Memory B cell (primary cell): ENCODE results near the gene EYA2.

Source experiments
- ATAC-seq: fragments of 150-1000 bp; cut with Tn5 transposase; 2 replicates; pipeline ENCODE4 v1.10.0; 2021; ENCODE audit warnings: low read depth, mild to moderate bottlenecking, moderate library complexity
- DNase-seq, 2 donors: peaks; one replicate each; pipeline ENCODE4 v3.0.0; 2022; ENCODE audit warnings: low spot score in 2 of 2
- H3K27ac Mint-ChIP-seq: one replicate; pipeline ENCODE4 v1.8.0; 2022; ENCODE audit warnings: mild to moderate bottlenecking, moderate library complexity, mixed read lengths
- H3K27me3 Mint-ChIP-seq: one replicate; pipeline ENCODE4 v1.8.0; 2022; ENCODE audit warnings: mixed read lengths
- H3K36me3 Mint-ChIP-seq: one replicate; pipeline ENCODE4 v1.8.0; 2022; ENCODE audit warnings: mild to moderate bottlenecking, mixed read lengths
- H3K4me1 Mint-ChIP-seq: one replicate; pipeline ENCODE4 v1.8.0; 2022; ENCODE audit warnings: mixed read lengths
- H3K4me3 Mint-ChIP-seq: one replicate; pipeline ENCODE4 v1.8.0; 2022; ENCODE audit warnings: mild to moderate bottlenecking, moderate library complexity, mixed read lengths
- H3K9me3 Mint-ChIP-seq: one replicate; pipeline ENCODE4 v1.8.0; 2022; ENCODE audit warnings: mixed read lengths

Gene EYA2

DNA sequence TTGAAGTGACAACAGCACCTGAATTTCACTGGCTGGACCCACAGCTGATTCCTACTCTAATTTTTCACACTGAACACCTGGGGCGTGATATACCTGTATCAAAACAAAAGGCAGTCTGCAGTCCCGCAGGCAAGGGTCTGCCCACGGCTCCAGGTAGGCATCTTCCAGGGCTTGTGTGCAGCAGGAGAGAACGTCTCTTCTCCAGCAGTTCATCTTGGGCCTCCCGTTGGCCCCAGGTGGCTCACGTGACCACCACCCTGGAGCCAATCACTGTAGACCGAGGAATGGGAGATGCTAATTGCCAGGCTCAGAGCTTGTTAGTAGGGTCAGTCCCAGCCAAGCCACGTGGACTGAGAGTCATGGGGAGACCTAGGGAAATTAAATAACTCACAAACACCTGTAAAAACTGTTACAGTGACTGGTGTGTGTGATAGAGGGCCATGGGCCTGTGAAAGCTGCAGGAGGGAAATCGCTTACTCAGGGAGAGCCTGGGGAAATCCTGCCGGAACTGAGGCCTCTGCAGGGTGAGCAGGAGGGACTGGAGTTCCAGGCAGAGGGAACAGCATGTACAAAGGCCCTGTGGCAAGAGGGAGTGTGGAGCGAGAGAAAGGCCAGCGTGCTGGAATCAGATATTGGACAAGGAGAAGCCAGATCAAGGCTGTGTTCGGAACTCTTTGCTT lies 83.4 kb downstream of the EYA2 start:
- no peaks in the 10 kb centered on the region for H3K4me1 Mint-ChIP-seq
- ATAC-seq (no peak), DNase-seq (no peak)
- H3K27ac Mint-ChIP-seq, result no peak overlapping the region
- no peak overlapping the region for H3K4me3 Mint-ChIP-seq
- peaks cover 4% of the 10 kb centered on the region for H3K9me3 Mint-ChIP-seq
- peaks cover 16% of the 10 kb centered on the region for H3K27me3 Mint-ChIP-seq
- H3K36me3 Mint-ChIP-seq, result peaks cover 4% of the 10 kb centered on the region

DNA sequence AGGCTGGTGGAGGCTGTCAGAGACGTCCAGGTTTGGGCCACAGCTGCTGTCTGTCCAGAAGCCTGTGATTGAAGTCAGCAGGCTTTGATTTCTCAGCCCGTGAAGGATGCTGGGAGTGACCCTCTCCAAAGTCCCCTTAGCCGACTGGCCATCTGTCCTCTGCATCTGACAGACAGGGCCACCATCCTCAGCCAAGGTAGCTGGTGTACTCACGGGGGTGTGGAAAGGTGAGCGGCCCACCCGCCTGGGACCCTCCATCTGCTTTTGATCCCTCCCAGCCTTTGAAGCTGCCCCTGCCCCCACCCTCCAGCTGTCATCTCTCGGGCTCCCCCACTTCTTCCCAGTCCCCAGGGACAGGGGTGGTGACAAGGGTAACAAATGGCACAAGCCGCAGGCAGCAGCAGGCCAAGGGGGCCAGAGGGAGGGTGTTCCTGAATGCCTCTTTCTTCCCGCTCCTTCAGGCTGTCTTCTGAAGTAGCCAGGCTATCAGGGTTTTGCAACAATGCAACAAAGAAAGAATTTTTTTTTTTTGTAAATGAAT lies 84.4 kb downstream of the EYA2 start:
- H3K27ac Mint-ChIP-seq, result no peak overlapping the region
- H3K4me3 Mint-ChIP-seq, result no peak overlapping the region
- ATAC-seq (no peak), DNase-seq (no peak)
- peaks cover 6% of the 10 kb centered on the region for H3K9me3 Mint-ChIP-seq
- H3K36me3 Mint-ChIP-seq, result peaks cover 6% of the 10 kb centered on the region
- no peaks in the 10 kb centered on the region for H3K4me1 Mint-ChIP-seq
- H3K27me3 Mint-ChIP-seq, result peaks cover 13% of the 10 kb centered on the region

DNA sequence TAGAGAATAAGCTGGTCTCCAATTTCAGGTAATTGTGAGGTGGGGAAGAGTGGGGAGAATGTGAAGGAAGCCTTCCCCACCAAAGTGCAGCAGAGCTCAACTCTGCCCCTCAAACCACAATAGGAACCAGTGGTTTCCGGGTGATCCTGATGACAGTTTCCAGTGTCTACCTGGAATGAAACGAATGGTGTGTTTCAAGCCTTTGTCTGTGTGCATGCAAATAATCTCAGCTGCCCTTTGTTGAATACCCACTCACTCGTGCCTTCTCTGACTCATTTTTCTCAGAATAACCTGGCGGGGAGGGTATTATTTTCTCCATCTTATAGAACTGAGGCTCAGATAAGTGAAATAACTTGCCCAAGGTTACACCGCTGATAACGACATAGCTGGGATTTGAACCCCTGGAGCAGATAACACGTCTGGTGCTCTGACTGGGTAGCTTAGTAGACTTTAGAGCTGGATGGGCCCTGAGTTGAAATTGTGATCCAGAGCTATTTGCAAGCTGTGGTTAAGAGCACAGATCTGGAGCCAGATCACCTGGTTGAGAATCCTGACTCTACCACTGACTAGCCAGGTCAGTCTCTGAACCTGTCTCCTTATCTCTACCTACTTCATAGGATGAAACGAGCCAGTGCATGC lies 85.1 kb downstream of the EYA2 start:
- Mint-ChIP-seq H3K27ac (no peak overlapping the region), H3K36me3 (peaks cover 6% of the 10 kb centered on the region), H3K27me3 (peaks cover 13% of the 10 kb centered on the region), H3K9me3 (peaks cover 6% of the 10 kb centered on the region), H3K4me3 (no peak overlapping the region), H3K4me1 (no peaks in the 10 kb centered on the region)
- no peak for DNase-seq
- ATAC-seq, result no peak

DNA sequence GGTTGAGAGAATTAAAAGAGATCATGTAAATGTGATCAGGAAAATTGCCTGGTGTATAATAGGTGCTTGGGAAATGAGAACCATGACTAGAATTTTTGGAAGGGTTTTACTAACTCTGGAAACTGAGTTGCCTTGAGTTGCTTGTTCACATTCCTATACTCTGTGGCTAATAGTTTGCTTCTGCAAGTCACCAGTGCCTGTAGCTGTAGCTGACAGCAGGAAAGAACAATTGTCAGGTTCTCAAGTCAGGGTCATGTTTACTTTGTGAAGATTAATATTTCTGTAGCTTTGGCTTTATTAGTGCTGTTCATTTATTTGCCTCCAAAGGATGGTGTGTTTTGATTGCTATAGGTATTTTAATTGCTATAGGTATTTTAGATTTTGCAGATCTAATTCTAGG lies 86.5 kb downstream of the EYA2 start:
- Mint-ChIP-seq H3K4me3 (no peak overlapping the region), H3K27me3 (peaks cover 17% of the 10 kb centered on the region)

DNA sequence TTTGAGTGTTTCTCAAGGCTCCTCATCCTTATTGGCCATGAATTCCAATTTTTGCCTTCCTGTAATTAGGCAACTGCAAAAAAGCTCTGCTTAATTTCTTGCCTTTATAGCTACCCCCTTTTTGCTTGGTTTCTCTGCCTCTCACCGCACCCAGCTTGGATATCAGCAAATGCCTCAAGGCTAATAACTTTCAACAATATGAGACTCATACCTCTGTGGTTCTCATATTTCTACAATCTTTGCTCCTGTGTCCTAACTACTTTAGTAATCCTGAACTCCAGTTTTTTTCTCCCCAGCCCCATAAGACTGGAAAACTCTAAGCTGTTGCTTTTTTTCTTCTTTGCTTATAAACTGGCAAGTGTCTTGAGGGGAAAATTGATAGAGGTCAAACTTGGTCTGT lies 88.8 kb downstream of the EYA2 start:
- H3K36me3 Mint-ChIP-seq, result peaks cover 6% of the 10 kb centered on the region
- no peak overlapping the region for H3K27ac Mint-ChIP-seq
- ATAC-seq (no peak), DNase-seq (no peak)
- no peak overlapping the region for H3K4me3 Mint-ChIP-seq
- H3K9me3 Mint-ChIP-seq, result peaks cover 6% of the 10 kb centered on the region
- H3K27me3 Mint-ChIP-seq, result peaks cover 14% of the 10 kb centered on the region
- no peaks in the 10 kb centered on the region for H3K4me1 Mint-ChIP-seq

More for the DNA sequence above, 86.5 kb downstream of the EYA2 start:
- Mint-ChIP-seq H3K36me3 (peaks cover 6% of the 10 kb centered on the region), H3K4me1 (no peaks in the 10 kb centered on the region), H3K9me3 (peaks cover 6% of the 10 kb centered on the region), H3K27ac (no peak overlapping the region)
- no peak for DNase-seq
- no peak for ATAC-seq

DNA sequence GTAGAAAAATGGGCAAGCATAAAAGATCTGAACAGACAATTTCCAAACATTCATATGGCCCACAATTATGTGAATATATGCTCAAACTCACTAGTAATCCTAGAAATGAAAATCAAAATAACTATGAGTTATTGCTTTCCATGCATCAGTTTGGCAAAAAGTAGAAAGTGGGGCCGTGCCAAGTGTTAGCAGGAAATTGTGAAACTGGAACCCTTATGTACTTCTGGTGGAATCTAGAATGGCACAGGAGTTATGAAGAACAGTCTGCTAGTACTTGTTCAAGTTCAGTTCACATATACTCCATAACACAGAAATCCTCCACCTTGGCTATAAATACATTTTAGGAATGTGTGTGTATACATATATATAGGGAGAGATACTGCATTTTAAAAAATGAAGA lies 89.8 kb downstream of the EYA2 start:
- no peak overlapping the region for H3K27ac Mint-ChIP-seq
- peaks cover 6% of the 10 kb centered on the region for H3K36me3 Mint-ChIP-seq
- ATAC-seq, result no peak
- peaks cover 11% of the 10 kb centered on the region for H3K27me3 Mint-ChIP-seq
- no peak overlapping the region for H3K4me3 Mint-ChIP-seq
- H3K4me1 Mint-ChIP-seq, result no peaks in the 10 kb centered on the region
- H3K9me3 Mint-ChIP-seq, result peaks cover 6% of the 10 kb centered on the region
- DNase-seq, result no peak

DNA sequence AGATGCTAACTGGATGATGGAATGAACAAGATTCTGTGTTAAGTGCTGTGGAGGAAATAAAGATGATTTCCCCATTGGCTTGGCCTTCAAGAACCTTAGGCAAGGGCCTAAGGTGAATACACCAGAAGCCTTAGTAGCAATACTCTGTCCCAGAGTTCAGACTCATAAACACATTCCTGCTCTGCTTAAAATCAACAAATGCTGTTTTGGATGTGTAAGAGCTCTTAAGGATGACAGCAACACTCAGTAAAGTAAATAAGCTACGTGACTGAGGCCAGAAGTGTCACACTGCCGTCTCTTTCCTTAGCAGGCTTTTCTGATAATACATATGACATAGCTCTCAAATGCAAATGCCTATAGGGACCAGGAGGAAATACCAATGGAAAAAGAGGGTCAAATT lies 90.6 kb downstream of the EYA2 start:
- no peak overlapping the region for H3K4me3 Mint-ChIP-seq
- H3K4me1 Mint-ChIP-seq, result no peaks in the 10 kb centered on the region
- peaks cover 14% of the 10 kb centered on the region for H3K27me3 Mint-ChIP-seq
- DNase-seq (no peak), ATAC-seq (no peak)
- peaks cover 6% of the 10 kb centered on the region for H3K9me3 Mint-ChIP-seq
- peaks cover 6% of the 10 kb centered on the region for H3K36me3 Mint-ChIP-seq
- H3K27ac Mint-ChIP-seq, result no peak overlapping the region

DNA sequence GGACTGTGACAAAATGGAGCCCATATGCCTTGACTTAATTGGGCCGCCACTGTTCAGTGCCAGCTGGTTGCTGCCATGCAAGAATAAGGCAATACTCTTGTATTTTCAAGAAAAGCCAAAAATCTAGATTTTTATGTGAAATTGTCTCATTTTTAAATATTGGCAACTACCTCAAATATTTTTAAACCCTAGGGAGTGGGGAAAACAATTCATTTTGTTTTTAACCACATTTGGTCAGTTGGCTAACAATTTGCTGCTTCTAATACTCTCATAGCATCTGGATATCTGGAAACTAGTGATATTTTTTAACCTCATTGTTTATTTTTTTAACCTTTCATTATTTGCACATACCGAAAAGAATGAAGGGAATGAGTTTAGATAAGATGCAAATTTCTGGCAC lies 91.0 kb downstream of the EYA2 start:
- DNase-seq, result no peak
- H3K36me3 Mint-ChIP-seq, result peaks cover 6% of the 10 kb centered on the region
- no peak overlapping the region for H3K27ac Mint-ChIP-seq
- no peaks in the 10 kb centered on the region for H3K4me1 Mint-ChIP-seq
- H3K9me3 Mint-ChIP-seq, result peaks cover 6% of the 10 kb centered on the region
- H3K4me3 Mint-ChIP-seq, result no peak overlapping the region
- ATAC-seq, result no peak
- H3K27me3 Mint-ChIP-seq, result peaks cover 14% of the 10 kb centered on the region

DNA sequence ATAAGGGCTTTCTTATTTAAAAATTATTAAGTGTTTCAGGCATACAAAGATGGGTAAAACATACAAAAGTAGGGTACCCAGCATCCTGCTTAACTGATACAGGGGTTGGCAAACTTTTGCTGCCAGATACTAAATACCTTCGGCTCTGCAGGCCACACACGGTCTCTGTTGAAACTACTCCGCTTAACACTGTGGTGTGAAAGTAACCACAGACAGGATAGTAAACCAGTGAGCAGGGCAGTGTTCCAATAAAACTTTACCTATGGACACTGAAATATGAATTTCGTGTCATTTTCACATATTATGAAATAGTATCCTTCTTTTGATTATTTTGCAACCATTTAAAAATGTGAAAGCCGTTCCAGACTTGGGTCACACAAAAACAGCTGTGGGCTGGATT lies 92.4 kb downstream of the EYA2 start:
- no peak overlapping the region for H3K27ac Mint-ChIP-seq
- no peak overlapping the region for H3K4me3 Mint-ChIP-seq
- H3K9me3 Mint-ChIP-seq, result peaks cover 6% of the 10 kb centered on the region
- DNase-seq, result no peak
- H3K4me1 Mint-ChIP-seq, result no peaks in the 10 kb centered on the region
- peaks cover 6% of the 10 kb centered on the region for H3K36me3 Mint-ChIP-seq
- H3K27me3 Mint-ChIP-seq, result peaks cover 15% of the 10 kb centered on the region
- ATAC-seq, result no peak

DNA sequence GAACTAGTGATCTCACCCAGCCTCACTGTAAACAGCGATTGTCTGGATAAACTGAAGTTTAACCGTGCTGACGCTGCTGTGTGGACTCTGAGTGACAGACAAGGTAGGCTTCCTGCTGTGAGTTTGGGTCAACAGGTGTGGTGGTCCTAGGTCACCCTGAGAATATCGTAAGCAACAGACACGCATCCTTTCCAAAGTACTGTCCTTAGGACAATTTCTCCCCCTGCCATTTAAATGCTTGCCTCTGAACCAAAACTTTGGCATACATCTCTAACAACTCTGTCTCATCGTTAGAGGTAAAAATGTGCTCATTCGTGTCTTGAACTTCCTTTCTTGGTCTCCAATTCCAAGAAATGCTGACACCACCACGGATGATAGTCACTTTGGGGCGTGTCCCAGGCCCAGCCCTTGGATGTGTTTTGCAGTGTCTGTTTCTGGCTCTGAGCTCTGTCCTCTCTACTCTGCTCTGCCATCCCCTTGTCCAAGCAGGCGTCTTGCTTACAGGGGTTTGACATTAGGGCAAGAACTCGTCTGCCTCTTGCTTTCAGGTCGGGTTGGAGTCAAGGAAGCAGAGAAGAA lies 95.5 kb downstream of the EYA2 start:
- H3K9me3 Mint-ChIP-seq, result peaks cover 2% of the 10 kb centered on the region
- no peaks in the 10 kb centered on the region for H3K36me3 Mint-ChIP-seq
- H3K4me1 Mint-ChIP-seq, result peaks cover 8% of the 10 kb centered on the region
- no peak overlapping the region for H3K4me3 Mint-ChIP-seq
- DNase-seq (no peak), ATAC-seq (no peak)
- peaks cover 13% of the 10 kb centered on the region for H3K27me3 Mint-ChIP-seq
- no peak overlapping the region for H3K27ac Mint-ChIP-seq

DNA sequence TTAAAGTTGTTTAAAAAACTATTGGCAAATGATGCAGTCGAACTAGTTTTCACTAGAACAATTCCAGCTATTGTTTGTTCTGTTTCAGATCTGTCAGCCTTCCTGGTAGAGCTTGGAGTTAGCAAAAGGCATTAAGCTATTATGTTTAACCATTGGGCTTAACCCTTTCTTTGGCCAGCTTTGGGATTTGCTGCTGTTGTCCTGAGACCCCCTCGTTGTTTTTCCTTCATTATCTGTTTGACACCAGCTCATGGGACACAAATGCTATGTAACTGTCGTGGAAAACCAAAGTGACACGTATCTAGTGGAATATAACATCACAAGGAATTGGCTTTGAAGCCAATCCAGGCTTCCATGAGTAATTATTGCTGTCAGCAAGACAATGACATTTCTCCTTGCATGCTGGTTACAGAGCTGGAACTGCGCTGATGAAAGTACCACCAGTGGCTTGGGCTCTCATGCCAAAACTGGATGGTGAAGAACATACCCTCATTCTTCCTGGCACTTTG lies 96.0 kb downstream of the EYA2 start:
- DNase-seq, result no peak
- Mint-ChIP-seq H3K9me3 (peaks cover 2% of the 10 kb centered on the region), H3K27me3 (peaks cover 10% of the 10 kb centered on the region), H3K36me3 (no peaks in the 10 kb centered on the region), H3K27ac (no peak overlapping the region), H3K4me1 (peaks cover 8% of the 10 kb centered on the region), H3K4me3 (no peak overlapping the region)
- no peak for ATAC-seq

DNA sequence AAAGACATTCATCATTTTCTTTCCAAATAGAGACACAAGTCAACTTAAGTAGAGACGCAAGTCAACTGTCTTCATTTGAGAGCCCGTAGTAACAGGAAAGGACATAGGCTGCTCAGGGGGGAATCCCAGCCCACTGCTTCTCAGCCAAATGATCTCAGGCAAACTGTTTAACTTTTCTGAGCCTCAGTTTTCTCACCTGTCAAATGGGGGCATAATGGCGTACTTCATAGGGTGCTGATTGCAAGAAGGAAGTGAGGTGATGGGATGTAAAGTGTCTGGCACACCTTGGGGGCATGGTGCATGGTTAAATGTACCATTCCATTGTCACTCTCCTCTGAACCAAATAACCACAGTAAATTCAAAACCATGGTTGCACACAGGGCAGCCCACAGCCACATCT lies 96.5 kb downstream of the EYA2 start:
- Mint-ChIP-seq H3K4me1 (peaks cover 8% of the 10 kb centered on the region), H3K27ac (no peak overlapping the region), H3K9me3 (peaks cover 2% of the 10 kb centered on the region), H3K4me3 (no peak overlapping the region), H3K36me3 (no peaks in the 10 kb centered on the region), H3K27me3 (peaks cover 10% of the 10 kb centered on the region)
- ATAC-seq (no peak), DNase-seq (no peak)

DNA sequence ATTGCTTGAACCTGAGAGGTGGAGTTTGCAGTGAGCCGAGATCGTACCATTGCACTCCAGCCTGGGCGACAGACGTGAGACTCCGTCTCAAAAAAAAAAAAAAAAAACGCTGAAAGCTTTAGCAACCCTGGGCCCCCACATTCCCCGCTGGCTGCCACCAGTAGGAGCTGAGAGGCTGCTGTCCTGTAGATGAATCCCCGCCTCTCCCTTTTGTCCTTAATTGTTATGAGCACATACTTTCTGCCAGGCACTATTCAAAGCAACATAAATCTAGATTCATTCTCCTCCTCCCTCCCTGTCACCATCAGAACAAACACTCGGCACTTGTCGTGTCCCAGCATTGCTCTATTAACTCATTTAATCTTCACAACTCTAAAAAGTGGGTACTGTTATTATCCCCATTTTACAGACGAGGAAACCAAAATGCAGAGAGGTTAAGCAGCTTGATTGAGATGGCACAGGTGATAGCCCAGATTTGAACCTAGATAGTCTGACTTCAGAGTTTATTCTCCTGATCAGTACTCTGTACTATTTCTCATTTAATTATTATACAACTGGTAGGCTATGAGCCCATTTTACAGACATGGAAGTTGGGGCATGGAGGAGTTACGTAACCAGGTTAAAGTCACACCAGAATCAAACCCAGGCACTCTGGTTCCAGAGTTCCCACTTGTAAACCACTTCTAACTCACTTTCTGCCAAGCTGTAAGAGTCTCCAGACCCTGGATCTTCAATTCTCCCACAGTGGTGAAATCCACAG lies 97.4 kb downstream of the EYA2 start:
- Mint-ChIP-seq H3K4me3 (no peak overlapping the region), H3K36me3 (peaks cover 1% of the 10 kb centered on the region), H3K4me1 (peaks cover 8% of the 10 kb centered on the region), H3K9me3 (peaks cover 2% of the 10 kb centered on the region), H3K27me3 (peaks cover 11% of the 10 kb centered on the region), H3K27ac (no peak overlapping the region)
- no peak for DNase-seq
- ATAC-seq, result no peak

DNA sequence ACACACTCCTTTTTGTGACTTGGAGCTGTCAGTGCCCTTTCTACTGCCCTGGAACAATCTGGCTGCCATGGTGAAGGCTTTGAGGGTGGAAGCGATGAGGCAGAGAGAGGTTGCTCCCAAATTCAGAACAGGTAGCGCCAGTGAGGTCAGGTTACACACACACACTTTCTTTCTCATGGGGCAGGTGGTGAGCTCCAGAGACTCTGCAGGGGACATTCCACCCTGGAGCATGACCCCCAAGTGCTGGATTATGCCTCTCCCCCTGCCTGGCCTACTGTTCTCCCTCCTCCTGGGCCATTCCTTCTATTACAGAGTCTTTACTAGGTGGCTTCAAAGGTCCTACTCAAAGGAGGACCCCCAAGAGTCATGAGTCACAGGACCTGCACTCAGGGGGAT lies 98.0 kb downstream of the EYA2 start:
- H3K4me3 Mint-ChIP-seq, result no peak overlapping the region
- no peak overlapping the region for H3K27ac Mint-ChIP-seq

More for the DNA sequence above, 98.0 kb downstream of the EYA2 start:
- DNase-seq (no peak), ATAC-seq (no peak)
- H3K4me1 Mint-ChIP-seq, result peaks cover 8% of the 10 kb centered on the region
- peaks cover 11% of the 10 kb centered on the region for H3K27me3 Mint-ChIP-seq
- H3K9me3 Mint-ChIP-seq, result peaks cover 2% of the 10 kb centered on the region
- H3K36me3 Mint-ChIP-seq, result peaks cover 1% of the 10 kb centered on the region
